HG03159 (cell line): ENCODE measurements around the gene AKNA.
"Not testable (repeated sequence)": the region's sequence is repeated elsewhere in the genome, so short reads cannot be mapped to it uniquely, and the experiment has no call there.

Source experiments
- ATAC-seq: cut with Tn5 transposase; IDR thresholded peaks from one replicate; pipeline ENCODE4 v1.9.1; 2021; ENCODE audit warnings: mild to moderate bottlenecking, moderate library complexity; ENCODE audit not compliant: unreplicated experiment

Gene AKNA

GRCh38 chr9:114341991-114342390 is 45.8 kb downstream of the AKNA start:
- no peak for ATAC-seq

- no peak for ATAC-seq
Measured at GRCh38 chr9:114341152-114341830, 46.5 kb downstream of the AKNA start.

- ATAC-seq: no peak
Measured at GRCh38 chr9:114339130-114339908, 48.5 kb downstream of the AKNA start.

GRCh38 chr9:114338187-114338586 is 49.6 kb downstream of the AKNA start:
- ATAC-seq: no peak

GRCh38 chr9:114336699-114337395 is 50.9 kb downstream of the AKNA start:
- ATAC-seq: no peak

GRCh38 chr9:114336157-114336556 is 51.6 kb downstream of the AKNA start:
- no peak for ATAC-seq

GRCh38 chr9:114335745-114336144 is 52.0 kb downstream of the AKNA start:
- ATAC-seq: no peak

- no peak for ATAC-seq
Measured at GRCh38 chr9:114334490-114334889, 53.3 kb downstream of the AKNA start.

- not testable (repeated sequence) for ATAC-seq
Measured at GRCh38 chr9:114333718-114334117, 54.1 kb downstream of the AKNA start.

- ATAC-seq: not testable (repeated sequence)
Measured at GRCh38 chr9:114332474-114333040, 55.2 kb downstream of the AKNA start.

- ATAC-seq: not testable (repeated sequence)
Measured at GRCh38 chr9:114331229-114332195, 56.3 kb downstream of the AKNA start.

GRCh38 chr9:114330636-114331035 is 57.1 kb downstream of the AKNA start:
- no peak for ATAC-seq

- not testable (repeated sequence) for ATAC-seq
Measured at GRCh38 chr9:114329625-114330022, 58.2 kb downstream of the AKNA start, which contains the start of gene ORM2. ORM2 (plus strand) TSS chr9:114329869; CDS start chr9:114329905, 36 bp downstream.

GRCh38 chr9:114328937-114329624 is 58.7 kb downstream of the AKNA start:
- not testable (repeated sequence) for ATAC-seq

- ATAC-seq: not testable (repeated sequence)
Measured at GRCh38 chr9:114328357-114328820, 59.4 kb downstream of the AKNA start.

- no peak for ATAC-seq
Measured at GRCh38 chr9:114327749-114328148, 60.0 kb downstream of the AKNA start.

GRCh38 chr9:114325684-114326254 is 62.0 kb downstream of the AKNA start:
- ATAC-seq: not testable (repeated sequence)

GRCh38 chr9:114324965-114325364 is 62.8 kb downstream of the AKNA start:
- not testable (repeated sequence) for ATAC-seq

GRCh38 chr9:114324492-114324891 is 63.3 kb downstream of the AKNA start:
- no peak for ATAC-seq
